Stimulated activated CD4-positive, alpha-beta T cell treated with anti-CD3 and anti-CD28 coated beads, Interleukin-4, amount 100 ng/mL, for 24 hours (primary cell): ENCODE measurements around the gene MIB2.
"Not testable (repeated sequence)": the region's sequence is repeated elsewhere in the genome, so short reads cannot be mapped to it uniquely, and the experiment has no call there.

Experiments used
- DNase-seq: peaks from one replicate; pipeline ENCODE4 v3.0.0-alpha.2; 2020

MIB2 gene

DNA sequence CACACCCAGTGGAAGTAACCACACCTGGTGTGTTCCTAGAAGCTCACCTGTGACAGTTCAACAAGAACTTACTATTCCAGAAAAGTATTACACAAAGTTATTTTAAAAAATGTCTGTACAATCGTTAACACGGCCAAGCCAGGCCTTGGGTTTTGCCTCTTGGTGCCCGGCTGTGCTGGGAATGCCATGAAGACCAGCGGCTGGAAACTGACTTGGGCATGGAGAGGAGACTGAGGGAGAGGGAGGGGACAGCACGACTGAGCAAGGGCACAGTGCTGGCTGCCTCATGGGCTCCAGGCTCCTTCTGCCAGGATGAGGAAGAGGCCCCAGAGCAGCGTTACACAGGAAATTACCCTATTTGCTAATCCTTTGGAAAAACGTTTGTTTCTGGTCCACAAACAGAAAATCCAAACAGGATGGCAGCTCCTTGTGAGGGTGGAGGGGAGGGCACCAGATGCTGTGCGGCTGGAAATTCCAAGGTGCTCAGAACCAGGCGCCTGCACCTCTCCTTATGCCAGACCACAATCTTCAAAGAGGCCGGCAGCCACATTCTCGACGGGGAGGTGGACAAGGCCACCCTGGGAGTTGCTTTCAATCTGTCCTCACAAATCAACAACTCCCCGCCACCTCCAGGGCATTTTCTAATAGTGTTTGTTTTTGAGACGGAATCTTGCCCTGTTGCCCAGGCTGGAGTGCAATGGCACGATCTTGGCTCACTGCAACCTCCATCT lies 47.7 kb downstream of the MIB2 start:
- DNase-seq, result not testable (repeated sequence)

DNA sequence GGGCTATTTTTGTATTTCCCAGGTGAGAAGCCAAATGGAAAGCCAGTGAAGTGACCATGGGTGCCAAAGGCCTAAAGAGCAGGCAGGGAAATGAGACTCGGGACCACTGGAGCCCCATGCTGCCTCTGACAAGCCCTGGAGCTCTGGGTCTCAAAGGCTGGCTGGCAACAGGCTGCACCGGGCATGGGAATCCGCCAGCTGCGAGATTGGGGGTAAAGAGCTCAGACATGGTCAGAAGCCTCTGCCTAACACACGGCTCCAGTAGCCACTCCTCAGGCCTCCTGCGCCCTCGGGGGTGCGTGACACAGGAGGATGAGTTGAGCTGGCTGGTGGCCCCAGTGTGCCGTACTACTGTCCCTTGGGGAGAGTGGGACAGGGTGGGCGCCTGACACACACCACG lies 49.0 kb downstream of the MIB2 start:
- DNase-seq, result not testable (repeated sequence)

DNA sequence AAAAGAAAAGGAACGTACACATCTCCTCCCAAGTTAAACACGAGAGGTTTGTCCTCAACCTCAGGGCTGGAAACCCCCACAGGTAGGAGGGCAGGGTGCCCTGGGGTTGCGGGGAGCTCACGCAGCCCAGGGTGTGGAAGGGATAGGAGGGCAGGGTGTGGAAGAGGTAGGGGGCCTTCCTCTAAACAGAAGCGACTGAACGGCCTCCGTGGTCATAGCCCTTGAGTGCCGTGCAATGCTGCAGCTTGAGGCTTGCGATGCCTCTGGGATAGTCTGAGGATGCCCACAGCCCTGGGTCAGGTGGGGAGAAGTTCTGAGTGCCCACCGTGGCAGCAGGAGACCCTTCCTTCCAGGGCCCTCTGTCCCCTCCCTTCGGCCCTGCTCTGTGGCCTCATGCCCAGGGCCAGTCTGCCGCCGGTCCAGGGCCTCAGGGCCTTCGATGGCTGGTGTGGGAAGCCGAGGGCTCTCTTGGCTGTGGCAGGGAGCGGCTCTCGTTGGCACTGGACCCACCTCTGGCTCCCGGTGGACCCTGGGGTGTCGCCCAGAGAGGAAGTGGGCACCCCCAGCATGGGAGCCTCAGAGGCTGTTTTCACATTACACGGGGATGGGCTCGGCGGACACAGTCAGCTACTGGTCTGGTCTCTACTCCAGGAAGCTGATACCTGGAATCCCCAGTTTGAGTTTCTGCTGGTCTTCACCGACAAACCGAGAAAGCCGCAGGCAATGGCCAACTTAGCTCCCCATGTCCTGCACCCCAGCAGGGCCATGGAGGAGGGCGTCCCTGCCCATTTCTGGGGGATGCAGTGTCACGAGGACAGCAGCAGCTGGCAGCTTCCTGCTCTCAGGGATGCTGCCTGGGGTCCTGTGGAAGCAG lies 49.9 kb downstream of the MIB2 start:
- no peak for DNase-seq

DNA sequence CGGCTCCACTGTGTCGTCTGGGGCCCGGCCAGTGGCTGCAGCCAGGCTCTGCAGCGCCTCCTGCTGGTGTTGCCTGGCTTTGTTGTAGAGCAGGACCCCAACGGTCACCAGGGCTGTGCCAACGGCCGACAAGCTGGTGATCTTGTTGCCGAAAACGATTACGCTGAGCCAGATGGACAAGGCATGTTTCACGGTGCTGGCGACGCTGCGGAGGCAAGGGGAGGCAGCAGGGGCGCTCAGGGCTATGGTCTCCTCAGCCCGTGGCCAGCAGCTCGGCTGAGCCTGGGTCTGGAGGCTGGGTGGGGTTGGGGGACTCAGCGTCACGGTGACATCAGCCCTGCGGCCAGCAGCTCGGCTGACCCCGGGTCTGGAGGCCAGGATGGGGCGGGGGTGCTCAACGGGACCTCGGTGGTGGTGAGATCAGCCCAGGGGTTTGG lies 50.5 kb downstream of the MIB2 start:
- peak; percentile 45 for DNase-seq

DNA sequence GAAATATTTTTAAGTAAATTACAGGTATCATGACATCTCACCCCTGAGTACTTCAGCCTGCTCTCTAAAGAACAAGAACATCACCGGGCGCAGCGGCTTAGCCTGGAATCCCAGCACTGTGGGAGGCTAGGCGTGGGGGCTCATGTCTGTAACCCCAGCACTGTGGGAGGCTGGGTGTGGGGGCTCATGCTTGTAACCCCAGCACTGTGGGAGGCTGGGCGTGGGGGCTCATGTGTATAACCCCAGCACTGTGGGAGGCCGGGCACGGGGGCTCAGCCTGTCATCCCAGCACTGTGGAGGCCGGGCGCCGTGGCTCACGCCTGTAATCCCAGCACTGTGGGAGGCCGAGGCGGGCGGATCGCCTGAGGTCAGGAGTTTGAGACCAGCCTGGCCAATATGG lies 51.2 kb downstream of the MIB2 start:
- DNase-seq, result no peak

DNA sequence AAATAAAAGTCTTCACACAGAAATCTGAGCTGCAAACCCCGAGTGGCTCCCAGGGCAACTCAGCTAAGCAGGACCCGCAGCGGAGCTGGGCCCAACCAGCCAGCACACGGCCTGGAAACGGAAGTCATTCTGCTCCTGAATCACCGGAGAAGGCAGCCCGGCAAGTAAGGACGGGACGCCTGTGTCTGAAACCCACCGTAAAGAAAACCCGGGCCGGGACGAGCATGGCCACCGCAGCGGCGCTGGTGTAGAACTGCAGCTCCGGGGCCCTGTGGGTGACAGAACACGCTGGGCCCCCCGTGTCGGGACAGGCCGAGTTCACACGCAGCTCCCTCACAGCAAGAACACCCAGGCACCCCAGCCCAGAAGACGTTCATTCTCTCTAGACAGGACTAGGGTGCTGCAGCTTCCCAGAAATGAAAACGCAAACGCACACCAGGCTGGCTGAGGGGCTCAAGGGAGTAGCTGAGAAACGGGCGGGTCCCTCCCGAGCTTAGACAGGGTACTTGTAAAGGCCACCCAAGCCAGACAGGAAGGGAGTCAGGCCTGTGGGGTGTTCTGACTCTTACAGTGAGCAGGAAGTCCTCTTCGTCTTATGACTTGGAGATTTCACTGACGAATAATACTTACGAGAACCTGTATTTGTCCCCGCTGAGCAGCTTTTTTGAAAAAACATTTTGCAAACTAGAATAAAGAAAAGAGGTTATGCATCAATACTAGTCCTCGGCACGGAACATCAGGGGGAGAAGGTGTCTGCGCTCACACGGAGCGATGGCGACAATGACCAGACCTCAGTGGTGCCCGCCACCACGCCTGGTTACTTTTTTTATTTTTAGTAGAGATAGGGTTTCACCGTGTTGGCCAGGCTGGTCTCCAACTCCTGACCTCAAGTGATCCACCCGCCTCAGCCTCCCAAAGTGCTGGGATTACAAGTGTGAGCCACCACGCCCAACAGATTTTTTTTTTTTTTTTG lies 54.5 kb downstream of the MIB2 start:
- no peak for DNase-seq

DNA sequence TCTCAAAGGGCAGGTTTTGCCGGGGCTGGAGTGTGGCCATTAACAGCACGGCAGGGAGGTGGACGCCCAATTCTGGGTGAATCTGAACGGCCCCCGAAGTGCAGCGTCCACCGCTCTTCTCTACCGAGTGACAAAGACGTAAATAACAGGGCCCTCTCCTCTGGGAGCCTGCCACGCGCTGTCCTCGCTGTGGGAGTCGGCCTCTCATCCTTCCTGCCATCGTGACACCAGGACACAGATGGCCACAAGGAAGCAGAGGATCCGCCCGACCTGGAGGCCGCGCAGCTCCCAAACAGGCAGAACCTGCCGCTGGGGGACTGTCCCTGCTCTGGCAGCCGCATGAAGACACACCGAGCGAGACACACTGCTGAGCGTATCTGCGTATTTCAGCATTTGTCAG lies 55.6 kb downstream of the MIB2 start:
- no peak for DNase-seq

DNA sequence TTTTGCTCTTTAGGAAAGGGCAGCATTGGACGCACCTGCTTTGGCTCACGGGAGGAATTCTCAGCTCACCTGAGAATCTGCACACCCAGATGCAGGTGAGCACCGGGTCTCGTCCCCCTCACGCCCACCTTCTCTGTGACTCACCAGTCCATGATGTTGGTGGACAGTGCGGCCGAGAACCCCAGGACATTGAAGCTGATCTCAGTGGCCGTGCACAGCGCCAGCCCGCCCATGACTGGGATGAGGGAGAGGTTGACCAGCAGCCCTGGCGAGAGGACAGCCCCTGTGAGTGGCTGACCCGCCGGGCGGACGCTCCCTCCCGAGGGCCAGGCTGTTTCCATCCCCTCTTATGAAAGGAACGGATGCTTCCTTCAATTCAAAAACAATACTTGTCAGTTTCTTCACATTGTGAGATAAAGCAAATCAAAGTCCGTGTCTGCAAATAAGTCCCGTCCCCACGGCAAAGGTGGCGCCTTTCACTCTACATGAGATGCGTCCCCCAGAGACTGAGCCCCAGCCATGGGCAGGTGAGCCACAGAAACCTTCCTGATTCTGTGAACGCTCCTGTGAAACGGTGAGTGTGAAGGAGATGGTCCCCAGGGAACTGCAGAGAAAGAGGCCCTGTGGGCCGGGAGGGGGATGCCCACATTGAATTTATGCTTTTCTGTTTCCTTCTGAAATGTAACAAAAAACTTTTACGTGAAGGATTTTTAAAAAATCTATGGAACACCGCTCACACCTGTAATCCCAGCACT lies 56.2 kb downstream of the MIB2 start:
- DNase-seq, result no peak

DNA sequence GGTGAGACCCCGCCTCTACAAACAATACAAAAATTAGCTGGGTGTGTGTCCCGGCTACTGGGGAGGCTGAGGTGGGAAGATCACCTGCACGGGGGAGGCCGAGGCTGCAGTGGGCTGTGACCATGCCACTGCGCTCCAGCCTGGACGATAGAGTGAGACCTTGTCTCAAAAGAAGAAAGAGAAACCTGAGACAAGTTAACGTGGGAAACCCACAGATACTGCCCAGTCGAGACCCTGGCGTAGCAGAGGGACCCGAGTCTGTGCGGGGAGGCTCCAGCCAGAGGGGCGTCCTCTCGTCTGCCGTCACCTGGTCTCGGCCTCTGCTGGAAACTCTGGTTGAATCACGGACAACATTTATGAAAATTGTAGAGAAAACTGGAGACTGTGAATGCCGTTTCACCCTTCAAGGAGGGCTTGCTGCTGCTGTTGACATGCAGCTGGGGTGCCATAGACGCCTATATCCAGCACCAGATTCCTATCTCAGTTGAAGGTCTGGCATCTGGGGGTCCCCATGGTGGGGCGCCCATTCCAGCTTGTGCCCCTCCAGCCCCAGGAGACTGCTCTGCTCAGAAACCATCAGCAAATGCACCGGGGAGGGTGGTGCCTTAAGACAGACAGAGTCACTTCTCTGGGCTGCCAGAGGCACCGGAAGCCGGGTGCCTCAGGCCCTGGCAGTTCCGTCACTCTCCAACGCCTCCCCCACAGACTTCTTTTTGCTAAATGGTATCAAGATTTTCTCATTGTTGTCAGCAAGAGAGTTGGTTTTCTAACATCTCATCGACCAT lies 57.1 kb downstream of the MIB2 start:
- DNase-seq, result no peak

DNA sequence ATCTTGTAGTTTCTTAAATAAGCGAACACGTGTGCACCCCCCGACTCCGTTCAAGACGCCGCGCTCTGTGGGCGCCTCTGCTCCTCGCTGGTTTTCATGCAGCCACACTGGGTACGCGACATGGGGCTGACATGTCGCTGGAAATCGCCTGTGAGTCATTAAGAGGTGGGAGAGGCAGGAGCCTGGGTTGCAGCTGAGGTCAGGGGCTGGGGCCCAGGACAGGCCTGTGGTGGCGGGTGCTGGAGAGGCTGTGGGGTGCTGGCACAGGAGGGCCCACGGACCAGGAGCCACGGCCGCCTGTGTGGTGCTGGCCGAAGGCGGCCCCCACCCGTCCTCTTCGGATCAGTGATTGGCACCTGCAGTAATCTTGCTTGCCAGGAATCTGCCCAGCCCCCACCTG lies 59.5 kb downstream of the MIB2 start:
- DNase-seq, result not testable (repeated sequence)

DNA sequence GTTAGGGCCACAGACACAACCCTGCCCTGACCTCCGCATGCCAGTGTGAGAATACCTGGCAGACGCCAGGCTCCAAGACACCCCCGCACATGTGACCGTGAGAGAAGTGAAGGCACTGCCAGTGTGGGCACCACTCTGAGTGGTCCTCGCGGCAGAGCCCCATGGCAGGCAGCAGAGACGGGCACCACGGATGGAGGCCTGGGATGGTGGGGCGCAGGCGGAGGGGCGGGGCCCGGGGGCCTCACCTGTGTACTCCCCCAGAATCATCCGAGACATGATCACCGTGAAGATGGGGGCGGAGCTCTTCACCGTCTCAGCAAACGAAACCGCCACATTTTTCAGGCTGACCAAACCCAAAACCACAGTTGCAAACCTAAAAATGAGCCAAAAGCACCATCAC lies 59.9 kb downstream of the MIB2 start:
- DNase-seq, result not testable (repeated sequence)

DNA sequence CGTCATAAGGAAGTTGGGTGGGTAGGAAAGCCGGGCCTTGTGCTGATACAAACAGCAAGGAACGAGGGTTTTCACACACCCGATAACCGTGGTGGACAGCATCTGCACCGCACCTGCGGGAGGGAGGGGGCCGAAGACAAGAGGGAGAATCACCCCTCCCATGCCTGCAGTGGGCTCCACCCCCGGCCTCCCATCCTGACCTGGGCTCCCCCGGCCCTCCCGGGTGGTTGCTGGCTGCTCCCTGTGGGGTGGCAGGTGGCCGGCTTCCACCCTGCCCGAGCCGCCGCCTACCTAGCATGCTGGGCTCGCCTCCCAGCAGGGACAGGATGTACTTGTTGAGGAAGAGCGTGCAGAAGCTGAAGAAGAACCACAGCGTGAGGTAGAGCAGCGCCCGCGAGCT lies 60.8 kb downstream of the MIB2 start:
- not testable (repeated sequence) for DNase-seq

DNA sequence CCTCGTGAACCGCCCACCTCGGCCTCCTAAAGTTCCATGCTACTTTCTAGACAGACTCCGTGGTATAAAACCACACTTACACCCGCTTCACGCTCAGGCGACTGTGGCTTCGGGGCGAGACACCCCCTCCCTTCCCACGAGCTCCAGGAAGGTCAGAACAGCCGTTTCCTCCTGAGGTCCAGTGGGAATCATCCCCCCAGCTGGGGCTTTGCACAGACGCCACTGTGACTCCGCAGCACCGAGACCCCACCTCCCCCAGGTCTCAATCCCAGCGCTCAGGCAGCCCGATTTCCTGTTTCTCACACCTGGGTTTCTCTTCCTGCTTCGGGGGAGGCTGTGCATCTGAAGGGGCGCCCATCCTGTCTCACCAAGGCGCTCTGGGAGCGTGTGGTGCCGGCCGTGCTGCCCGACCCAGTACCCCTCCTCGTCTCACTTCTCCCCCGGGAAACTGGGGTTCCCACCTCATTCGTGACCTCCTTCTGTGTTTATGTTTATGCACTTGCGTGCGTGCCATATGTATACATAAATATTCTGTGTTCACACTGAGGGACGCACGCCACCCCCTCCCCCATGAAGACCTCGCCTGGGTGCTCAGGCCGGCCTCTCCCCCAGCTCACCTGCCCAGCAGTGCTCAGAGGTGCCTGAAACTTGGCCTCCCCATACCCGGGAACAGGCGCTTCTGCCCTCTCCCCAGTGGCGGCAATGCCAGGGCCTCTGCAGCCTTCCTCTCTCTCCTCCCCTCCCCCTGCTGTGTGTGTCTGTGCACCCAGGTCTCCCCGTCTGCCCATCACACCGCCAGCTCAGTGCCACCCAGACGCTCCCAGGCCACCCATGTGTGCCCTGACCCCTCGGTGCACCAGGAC lies 62.6 kb downstream of the MIB2 start:
- peak; percentile 63 for DNase-seq

DNA sequence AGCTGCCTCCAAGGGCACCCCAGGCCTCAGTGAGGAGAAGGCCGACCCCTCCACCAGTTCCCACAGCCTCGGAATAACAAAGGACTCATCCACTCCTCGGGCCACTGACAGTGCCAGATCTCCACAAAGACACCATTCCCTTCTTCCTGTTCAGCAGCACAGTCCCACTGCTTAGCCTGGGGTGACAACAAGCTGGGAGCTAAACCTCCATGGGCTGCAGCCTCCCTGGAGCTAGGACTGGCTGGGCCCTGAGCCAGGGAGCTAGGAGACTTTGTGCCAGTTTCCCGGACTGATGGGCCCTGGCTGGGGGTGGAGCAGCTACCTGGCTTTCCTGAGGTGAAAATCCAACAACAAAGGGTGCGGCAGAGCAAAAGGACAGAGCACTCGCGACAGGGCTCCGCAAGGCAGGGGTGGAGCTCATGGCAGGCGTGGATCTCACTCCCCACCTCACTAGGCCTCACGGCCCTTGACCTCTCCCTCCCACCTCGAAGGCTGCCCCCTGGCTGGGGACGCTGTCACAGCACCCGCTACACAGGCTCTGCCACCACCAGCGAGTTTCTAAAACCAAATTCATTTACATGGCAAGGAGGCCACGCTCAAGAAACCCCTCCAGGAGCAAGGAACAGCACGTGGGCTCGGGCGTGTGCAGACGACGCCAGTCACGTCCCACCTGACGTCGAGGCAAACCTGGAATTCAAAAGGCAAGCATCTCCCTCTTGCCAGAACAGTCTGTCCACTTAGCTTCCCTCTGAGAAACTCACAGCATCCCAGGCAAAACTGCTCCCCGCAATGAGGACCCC lies 63.5 kb downstream of the MIB2 start:
- no peak for DNase-seq
